DND-41 (cell line): ENCODE measurements around the gene ZCWPW1.

Source experiments
- ATAC-seq: fragments of 200-7000 bp; cut with Tn5 transposase; 3 replicates; pipeline ENCODE4 v1.9.1; 2021; ENCODE audit warnings: low read depth; ENCODE audit not compliant: insufficient read depth
- DNase-seq: peaks from one replicate; pipeline ENCODE4 v3.0.0-alpha.2; 2020
- H2AFZ ChIP-seq: 2 replicates; pipeline ENCODE4 v1.6.0; 2012; ENCODE audit warnings: low read depth, low read length
- H3K27ac ChIP-seq: 2 replicates; pipeline ENCODE4 v1.5.1; 2012; ENCODE audit warnings: low read length, inconsistent platforms
- H3K27me3 ChIP-seq: fragments of 200-600 bp; sonication (generic); 2 replicates; pipeline ENCODE4 v1.6.0; 2012; ENCODE audit warnings: low read length, mild to moderate bottlenecking, inconsistent platforms; ENCODE audit not compliant: insufficient read depth, poor library complexity
- H3K36me3 ChIP-seq: 2 replicates; pipeline ENCODE4 v1.5.1; 2012; ENCODE audit warnings: low read length, inconsistent platforms; ENCODE audit not compliant: insufficient read depth
- H3K4me1 ChIP-seq: 2 replicates; pipeline ENCODE4 v1.5.1; 2012; ENCODE audit warnings: mild to moderate bottlenecking, low read length; ENCODE audit not compliant: insufficient read depth
- H3K4me2 ChIP-seq: 2 replicates; pipeline ENCODE4 v1.6.0; 2012; ENCODE audit warnings: mild to moderate bottlenecking, moderate library complexity, low read length, inconsistent platforms; ENCODE audit not compliant: insufficient read depth
- H3K4me3 ChIP-seq, 2 experiments: fragments of 200-600 bp in 1 of 2; shearing (Covaris generic) in 1 of 2; 2 replicates each; pipeline ENCODE4 v1.5.1; 2012 to 2016; ENCODE audit warnings: inconsistent platforms in 2 of 2, low read length in 2 of 2, mild to moderate bottlenecking in 2 of 2, low read depth in 1 of 2, moderate library complexity in 1 of 2
- H3K79me2 ChIP-seq: 2 replicates; pipeline ENCODE4 v1.6.0; 2012; ENCODE audit warnings: low read length, inconsistent platforms; ENCODE audit not compliant: insufficient read depth
- H3K9ac ChIP-seq: 2 replicates; pipeline ENCODE4 v1.6.0; 2012; ENCODE audit warnings: low read depth, mild to moderate bottlenecking, inconsistent platforms, low read length, moderate library complexity
- H3K9me3 ChIP-seq: 2 replicates; pipeline ENCODE4 v1.5.1; 2012; ENCODE audit warnings: low read length, moderate library complexity, mild to moderate bottlenecking, inconsistent platforms; ENCODE audit not compliant: insufficient read depth, severe bottlenecking
- H4K20me1 ChIP-seq: 2 replicates; pipeline ENCODE4 v1.6.0; 2012; ENCODE audit warnings: low read length; ENCODE audit not compliant: insufficient read depth
- EZH2 ChIP-seq: IDR thresholded peaks from 3 replicates; pipeline ENCODE4 v1.6.1; 2012; ENCODE audit warnings: borderline replicate concordance, low read depth, mild to moderate bottlenecking, moderate library complexity, low read length, inconsistent platforms; ENCODE audit not compliant: severe bottlenecking
- TF ChIP-seq, protein P1 (sequence below): IDR thresholded peaks from 2 replicates; pipeline ENCODE4 v1.5.1; 2012; ENCODE audit warnings: borderline replicate concordance, low read length, moderate library complexity, mild to moderate bottlenecking; ENCODE audit not compliant: poor library complexity, severe bottlenecking; ENCODE audit errors: extremely low read depth

The ZCWPW1 gene

DNA sequence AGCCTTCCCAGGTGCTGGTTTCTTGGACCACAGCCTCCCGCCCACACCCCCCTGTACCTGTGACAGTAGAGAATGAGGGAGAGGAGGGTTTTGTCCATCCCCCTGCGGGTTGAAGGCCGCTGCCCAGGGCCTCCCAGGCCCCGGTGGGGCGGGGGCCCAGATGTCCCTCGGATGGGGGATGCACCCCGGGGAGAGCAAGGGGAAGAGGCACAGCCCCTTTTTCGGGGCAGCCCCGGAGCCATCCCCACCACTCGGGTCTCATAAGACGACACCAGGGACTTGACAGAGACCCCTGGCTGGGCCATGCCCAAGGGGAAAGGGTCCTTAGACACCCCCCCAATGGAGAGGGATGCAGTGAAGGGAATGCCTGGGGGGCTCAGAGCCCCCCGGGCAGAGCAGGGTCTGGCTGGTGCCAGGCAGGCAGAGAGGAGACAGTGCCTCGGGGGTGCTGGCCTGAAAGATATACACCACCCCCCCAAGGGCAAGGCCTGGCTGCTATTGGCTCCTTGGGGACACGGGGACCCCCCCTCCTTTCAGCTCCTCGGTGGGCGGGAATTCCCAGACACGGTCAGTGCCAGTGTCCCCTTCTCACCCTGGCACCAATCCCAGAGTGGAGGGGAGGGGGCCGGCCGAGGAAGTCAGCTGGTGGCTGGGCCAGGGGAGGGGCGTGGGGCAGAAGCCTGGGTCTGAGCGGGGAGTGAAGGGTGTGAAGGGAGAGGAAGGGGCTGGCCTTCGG lies 39.3 kb upstream of the ZCWPW1 start:
- DNase-seq (no peak), ATAC-seq (no peak)
- TF ChIP-seq EZH2, result no peak
- H3K4me3 ChIP-seq, result no peak overlapping the region
- no peaks in the 10 kb centered on the region for H3K79me2 ChIP-seq
- H3K4me2 ChIP-seq, result no peak overlapping the region
- no peaks in the 10 kb centered on the region for H3K27me3 ChIP-seq
- H4K20me1 ChIP-seq, result peaks cover 30% of the 10 kb centered on the region
- H3K9ac ChIP-seq, result no peak overlapping the region
- H3K9me3 ChIP-seq, result no peaks in the 10 kb centered on the region
- H2AFZ ChIP-seq, result no peak overlapping the region
- H3K36me3 ChIP-seq, result peaks cover 43% of the 10 kb centered on the region
- no peak overlapping the region for H3K27ac ChIP-seq
- H3K4me1 ChIP-seq, result peaks cover 5% of the 10 kb centered on the region; the same call in 1 of the 2 replicates

DNA sequence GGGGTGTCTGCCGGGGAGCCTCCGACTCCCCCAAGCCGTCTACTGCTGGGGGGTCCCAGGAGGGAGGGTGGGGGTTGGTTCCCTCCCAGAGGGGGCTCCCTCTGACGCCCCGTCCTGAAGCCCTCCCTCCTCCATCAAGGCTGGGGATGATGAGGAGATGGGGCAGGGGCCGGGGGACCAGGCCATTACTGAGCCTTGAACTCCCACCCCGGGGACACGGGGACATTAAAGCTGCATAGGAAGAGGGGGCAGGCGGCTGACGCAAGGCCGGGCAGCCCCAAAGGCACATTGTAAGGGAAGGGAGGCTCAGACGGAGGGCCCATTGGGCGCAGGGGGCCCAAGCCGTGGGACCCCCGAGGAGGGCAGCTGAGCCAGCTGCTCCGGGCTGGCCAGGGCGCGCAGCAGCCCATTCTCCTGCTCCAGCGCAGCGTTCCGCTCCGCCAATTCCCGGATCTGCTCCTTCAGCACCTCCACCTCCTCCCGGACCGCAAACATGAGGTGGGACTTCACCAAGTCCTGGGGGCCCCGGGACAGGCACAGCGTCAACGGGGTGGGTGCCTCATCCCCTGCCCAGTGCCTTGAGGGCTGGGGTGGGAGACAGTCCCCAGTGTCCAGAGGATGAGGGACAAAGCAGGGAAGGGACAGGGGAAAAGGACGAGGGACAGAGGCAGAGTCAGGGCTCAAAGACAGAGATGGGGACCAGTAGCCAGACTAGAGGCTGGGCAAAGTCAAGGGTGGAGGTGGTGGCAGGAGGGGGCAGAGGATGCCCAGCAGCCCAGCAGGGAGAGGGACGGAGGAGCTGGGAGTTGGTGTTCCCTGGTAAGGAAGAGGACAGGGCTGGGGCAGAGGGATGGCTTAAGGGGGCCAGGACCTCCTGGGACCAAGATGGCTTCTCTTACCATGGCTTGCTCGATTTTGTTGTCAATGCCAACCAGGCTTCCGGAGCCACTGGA lies 38.4 kb upstream of the ZCWPW1 start:
- Histone ChIP-seq H2AFZ (no peak overlapping the region), H3K79me2 (no peaks in the 10 kb centered on the region), H3K36me3 (peaks cover 38% of the 10 kb centered on the region), H4K20me1 (peaks cover 27% of the 10 kb centered on the region), H3K4me3 (no peak overlapping the region), H3K27ac (no peak overlapping the region), H3K4me1 (peaks cover 5% of the 10 kb centered on the region; the same call in 1 of the 2 replicates), H3K9me3 (no peaks in the 10 kb centered on the region), H3K9ac (no peak overlapping the region), H3K4me2 (no peak overlapping the region), H3K27me3 (no peaks in the 10 kb centered on the region)
- ATAC-seq (no peak), DNase-seq (no peak)
- no peak for TF ChIP-seq EZH2
- TF ChIP-seq, protein P1, sequence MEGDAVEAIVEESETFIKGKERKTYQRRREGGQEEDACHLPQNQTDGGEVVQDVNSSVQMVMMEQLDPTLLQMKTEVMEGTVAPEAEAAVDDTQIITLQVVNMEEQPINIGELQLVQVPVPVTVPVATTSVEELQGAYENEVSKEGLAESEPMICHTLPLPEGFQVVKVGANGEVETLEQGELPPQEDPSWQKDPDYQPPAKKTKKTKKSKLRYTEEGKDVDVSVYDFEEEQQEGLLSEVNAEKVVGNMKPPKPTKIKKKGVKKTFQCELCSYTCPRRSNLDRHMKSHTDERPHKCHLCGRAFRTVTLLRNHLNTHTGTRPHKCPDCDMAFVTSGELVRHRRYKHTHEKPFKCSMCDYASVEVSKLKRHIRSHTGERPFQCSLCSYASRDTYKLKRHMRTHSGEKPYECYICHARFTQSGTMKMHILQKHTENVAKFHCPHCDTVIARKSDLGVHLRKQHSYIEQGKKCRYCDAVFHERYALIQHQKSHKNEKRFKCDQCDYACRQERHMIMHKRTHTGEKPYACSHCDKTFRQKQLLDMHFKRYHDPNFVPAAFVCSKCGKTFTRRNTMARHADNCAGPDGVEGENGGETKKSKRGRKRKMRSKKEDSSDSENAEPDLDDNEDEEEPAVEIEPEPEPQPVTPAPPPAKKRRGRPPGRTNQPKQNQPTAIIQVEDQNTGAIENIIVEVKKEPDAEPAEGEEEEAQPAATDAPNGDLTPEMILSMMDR, result no peak

DNA sequence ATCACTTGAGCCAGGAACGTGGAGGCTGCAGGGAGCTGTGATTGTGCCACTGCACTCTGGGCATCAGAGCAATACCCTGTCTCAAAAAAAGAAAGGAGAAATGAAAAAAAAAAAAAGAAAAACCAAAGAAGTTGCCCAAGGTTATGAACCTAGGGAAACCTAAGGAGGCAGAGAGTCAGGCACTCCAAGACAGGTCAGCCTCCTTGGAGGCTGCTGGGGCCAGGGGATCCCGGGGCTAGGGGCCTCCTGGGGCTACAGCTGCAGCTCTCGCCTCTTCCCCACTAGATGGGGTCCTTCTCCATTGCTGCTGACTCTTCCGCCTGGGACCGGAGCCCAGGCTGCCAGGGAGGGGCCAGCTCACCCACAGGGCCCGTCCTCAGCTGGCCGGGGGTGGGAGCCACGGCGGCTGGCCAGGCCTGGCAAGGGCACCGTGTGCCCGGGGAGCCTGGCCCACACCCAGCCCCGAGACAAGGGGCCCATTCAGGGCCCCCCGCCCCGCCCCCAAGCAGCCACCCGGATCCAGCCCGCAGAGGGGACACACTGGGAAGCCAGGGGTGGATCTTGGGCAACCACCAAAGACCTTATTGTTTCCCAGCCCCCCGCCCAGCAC lies 37.3 kb upstream of the ZCWPW1 start:
- Histone ChIP-seq H3K9me3 (no peaks in the 10 kb centered on the region), H4K20me1 (peaks cover 25% of the 10 kb centered on the region), H3K4me3 (no peak overlapping the region), H3K4me1 (peaks cover 5% of the 10 kb centered on the region; the same call in 1 of the 2 replicates), H3K9ac (no peak overlapping the region), H3K79me2 (no peaks in the 10 kb centered on the region), H3K4me2 (no peak overlapping the region), H2AFZ (no peak overlapping the region), H3K27me3 (no peaks in the 10 kb centered on the region), H3K27ac (no peak overlapping the region), H3K36me3 (peaks cover 29% of the 10 kb centered on the region)
- TF ChIP-seq, protein P1, result peak; percentile 41
- no peak for TF ChIP-seq EZH2
- DNase-seq (no peak), ATAC-seq (peak; percentile 11; the same call in 1 of the 3 replicates)
